GM19239 (cell line): ENCODE measurements around the gene ABCC8.

Experiments used
- DNase-seq: peaks from one replicate; pipeline ENCODE4 v3.0.0; 2011; ENCODE audit warnings: low spot score; ENCODE audit not compliant: insufficient read length
- FAIRE-seq: peaks from 2 replicates; lab custom pipeline; 2011; peaks lifted over from hg19 to GRCh38; lab: Jason Lieb, UNC

Gene ABCC8

DNA sequence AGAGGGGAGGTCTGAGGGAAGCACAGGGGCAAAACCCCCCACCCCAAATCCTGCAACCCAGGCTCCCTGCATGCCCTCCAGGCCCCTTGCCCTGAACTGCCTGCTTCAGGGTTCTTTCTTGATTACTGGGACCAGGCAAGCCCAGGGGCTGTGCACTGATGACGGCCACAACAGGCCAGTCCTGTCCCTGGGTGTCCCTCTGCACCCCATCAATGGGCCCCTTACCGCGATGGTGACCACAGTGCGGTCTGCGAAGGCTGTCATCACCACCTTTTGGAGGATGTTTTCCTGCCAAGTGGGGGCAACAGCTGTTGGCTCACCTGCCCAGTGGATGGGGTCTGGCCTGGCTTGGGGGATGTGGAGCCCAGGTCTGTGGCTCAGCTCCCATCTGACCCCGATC lies 83.2 kb downstream of the ABCC8 start:
- DNase-seq (no peak), FAIRE-seq (no peak)

DNA sequence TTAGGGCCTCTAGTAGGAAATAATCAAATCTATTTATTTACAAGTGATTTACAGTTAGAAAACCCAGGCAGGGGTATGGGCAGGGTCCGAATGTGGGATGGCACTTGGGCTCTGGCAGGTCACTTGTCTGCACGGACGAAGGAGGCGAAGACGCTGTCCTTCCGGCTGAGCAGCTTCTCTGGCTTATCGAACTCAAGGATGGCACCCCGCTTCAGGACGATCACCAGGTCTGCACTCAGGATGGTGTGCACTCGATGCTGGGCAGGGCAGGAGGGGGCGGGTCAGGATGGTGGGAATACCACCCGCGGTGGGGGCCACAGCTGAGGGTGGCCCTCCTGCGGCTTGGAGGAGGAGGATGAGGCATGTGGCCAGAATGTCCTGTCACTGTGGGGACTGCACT lies 83.8 kb downstream of the ABCC8 start:
- no peak for FAIRE-seq

DNA sequence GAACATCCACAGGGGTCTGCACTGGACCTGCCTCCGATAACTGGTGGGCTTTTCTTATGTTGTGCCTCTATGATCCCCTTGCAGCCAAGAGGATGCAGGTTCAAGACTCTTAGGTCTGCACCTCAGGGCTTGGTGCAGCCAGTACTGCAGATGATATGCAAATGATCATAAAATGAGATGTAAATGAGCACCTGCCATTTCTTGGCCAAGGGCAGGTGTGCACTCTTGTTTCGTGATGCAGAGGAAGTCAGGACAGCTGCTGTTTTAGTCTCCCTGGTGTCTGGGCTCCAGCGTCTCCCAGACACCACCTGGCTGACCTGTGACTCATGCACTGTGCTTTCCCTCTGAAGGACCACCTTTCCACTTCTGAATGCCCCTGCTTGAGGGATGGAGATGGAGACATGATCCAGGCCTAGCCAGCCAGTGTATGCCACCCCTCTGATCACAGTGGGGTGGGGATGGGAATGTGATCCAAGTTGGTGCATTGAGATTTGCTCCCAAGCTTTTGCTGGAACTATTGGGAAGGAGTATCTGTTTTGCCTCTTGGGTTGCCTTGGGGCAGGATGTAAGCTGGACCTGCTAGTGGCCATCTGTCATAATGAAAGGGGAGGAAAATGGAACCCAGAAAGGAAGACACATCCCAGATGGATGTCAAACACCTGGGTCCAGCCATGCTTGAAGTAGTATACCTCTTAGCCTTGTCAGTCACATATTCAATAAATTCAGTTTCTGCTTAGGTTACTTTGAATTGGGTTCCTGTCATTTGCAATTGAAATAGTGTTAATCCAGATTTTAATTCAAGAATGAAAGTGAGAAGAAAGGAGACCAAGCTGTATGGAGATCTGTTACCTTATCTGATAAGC lies 84.9 kb downstream of the ABCC8 start:
- DNase-seq (no peak), FAIRE-seq (no peak)

More for the DNA sequence above, 83.8 kb downstream of the ABCC8 start:
- DNase-seq, result no peak

DNA sequence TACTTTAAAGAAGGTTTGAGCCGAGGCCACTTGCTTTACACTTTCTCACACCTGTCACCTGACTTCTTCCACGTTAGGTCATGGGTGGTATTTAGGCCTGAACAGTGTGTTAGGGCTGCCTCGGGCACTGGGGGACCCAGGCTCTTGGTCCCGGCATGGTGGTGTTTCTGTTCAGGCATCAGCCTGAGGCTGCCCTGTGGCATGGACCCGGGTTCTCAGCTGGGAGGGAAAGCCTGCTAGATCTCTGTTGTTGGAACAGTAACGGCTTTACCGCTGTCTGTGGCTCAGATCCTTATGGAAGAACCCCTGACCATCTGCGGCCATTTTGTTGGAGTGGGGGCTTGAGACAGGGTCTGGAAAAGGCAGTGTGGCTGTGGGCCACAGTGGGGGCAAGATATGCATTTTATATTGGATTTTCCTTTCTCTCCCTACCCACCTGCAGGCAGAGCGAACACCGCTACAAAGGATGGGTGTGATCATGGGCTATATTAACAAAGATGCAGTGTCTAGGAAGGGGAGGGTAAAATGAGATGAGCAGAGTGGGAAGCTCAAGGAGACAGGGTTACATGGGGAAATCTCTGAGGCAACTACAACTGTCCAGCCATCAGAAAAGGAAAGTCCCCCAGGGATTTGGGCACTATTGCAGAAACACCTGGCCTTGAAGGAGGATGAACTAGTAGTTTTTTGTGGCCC lies 86.5 kb downstream of the ABCC8 start:
- DNase-seq (no peak), FAIRE-seq (no peak)

DNA sequence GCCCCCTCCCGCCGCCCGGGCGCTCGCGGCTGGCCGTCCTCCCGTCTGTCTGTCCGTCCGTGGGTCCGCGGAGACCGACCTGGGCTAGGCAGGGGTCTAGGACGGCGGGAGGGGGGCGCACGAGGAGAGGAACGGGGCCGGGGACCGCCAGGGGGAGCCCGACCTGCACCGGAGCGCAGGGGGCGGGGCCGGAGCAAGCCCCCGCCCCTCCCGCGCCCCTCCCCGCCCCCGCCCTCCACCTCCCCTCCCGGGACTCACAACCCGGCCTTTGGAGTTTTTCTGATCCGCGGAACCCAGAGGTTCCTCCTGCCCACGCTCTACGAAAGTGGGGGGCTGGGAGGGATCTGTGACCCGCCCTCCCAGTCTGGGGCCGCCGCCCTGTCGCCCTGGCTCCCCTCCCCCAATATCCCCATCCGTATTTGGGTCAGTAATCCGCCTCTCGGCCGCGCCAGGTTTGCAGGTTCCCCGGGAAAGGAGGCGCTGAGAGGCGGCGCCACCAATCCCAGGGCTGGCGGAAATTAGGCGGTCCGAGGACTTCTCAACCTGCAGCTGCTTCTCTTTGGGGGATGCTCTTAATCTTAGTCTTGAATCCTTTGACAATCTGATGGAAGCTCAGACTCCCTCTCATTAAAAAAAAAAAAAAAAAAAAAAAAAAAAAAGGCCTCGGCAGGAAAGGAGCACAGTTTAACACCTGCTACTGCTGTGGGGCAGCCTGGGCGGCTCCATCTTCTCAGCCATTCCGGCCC lies 87.3 kb downstream of the ABCC8 start:
- peak; percentile 77 for DNase-seq
- FAIRE-seq, result peak; percentile 18

DNA sequence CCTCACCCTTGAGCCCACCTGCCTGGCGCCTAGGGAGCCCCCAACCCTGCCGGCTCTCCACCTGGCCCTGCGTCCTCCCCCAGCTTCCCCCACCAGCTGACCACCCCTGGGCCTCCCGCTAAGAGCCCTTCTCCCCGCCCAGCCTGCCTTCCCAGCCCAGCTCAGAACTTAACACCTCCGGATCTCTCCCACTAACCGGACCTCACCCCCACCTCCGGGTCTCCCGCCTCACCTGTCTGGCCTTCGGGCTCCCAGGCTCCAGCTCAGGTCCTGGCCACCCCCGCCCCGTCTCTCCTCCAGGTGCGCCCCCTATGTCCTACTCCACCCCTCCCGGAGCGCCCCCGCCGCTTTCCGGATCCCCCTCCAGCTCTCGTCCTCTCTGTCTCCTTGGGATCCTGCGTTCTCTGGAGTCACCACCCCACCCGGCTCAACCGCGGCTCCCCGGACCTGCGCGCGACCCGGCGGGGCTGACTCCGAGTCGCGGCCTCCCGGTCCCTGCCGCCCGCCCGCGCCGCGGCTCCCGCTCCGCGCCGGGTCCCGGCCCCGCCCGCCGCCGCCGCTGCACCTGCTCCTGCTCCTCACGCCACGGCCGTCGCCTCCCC lies 87.9 kb downstream of the ABCC8 start, which contains the start of gene KCNJ11:
TSS of gene KCNJ11 (minus strand) at position 51 of the 602 bp plus-strand sequence. CDS start 568 bp downstream, outside the sequence.
- DNase-seq, result no peak
- FAIRE-seq, result no peak

DNA sequence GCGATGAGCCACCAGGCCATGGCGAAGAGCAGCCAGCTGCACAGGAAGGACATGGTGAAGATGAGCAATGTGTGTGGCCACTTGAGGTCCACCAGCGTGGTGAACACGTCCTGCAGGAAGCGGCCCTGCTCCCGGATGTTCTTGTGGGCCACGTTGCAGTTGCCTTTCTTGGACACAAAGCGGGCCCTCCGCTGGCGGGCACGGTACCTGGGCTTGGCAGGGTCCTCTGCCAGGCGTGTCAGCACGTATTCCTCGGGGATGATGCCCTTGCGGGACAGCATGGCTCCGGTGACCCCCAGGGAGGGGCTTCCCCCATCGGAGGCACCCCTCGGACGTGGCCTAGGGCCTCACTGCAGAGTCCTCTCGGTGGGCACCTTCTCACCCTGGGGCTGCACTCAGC lies 88.8 kb downstream of the ABCC8 start:
- no peak for DNase-seq
- no peak for FAIRE-seq

DNA sequence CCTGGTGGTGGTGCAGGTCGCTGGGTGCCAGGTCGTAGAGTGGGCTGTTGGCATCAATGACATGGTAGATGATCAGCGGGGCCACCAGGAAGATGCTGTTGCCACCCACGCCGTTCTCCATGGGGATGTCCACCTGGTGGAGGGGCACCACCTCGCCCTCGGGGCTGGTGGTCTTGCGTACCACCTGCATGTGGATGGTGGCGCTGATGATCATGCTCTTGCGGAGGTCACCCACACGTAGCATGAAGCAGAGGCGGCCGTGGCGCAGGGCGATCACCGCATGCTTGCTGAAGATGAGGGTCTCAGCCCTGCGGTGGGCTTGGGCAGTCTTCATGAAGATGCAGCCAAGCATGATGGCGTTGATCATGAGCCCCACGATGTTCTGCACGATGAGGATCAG lies 89.4 kb downstream of the ABCC8 start:
- FAIRE-seq (no peak), DNase-seq (no peak)

DNA sequence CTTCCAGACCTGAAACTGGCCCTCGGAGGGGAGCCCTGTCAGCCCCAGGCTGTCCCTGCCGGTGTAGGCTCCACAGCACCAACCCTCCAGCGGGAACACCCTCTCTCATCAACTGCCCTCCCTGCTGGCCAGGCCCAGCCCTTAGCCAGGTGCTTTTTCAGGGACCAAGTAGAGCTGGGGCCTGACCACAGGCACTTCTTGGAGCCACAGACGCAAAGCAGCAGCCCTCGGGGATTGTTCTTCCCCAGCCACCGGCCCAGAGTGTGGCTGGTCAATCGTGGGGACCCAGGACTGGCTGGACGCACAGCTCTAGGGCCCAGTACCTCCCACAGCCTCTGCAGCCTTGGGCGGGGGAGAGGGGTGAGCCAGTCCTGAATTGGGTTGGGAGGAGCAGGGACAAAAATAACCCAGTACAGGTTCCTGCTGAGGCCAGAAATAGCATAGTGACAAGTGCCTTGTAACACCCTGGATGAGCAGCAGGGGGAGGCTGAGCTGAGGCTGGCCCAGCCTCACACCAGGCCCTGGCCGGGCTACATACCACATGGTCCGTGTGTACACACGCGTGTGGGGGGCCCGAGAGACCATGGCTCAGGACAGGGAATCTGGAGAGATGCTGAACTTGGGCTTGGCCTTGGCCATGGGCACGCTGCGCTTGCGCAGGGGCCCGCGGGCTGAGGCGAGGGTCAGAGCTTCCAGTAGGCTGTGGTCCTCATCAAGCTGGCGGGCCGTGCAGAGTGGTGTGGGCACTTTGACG lies 90.1 kb downstream of the ABCC8 start:
- FAIRE-seq, result peak; percentile 72
- DNase-seq, result no peak

DNA sequence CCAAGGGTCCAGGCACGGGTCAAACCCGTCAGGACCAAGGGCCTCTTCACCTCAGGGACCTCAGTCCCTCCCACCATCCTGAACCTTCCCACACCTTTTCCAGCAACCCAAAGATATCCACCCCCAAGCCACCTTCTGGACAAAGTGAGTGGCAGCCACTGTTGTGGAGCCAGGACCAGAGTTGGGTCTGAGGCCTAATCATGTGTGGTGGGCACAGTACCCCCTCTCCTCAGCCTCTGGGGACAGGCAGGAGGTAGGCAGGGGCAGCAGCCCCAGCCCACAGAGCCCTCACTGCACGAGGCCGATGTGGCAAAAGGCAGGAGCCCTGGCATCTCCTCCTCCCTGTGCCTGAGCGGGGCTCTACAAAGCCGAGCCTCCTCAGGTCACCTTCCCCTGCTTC lies 90.7 kb downstream of the ABCC8 start:
- no peak for DNase-seq
- no peak for FAIRE-seq

DNA sequence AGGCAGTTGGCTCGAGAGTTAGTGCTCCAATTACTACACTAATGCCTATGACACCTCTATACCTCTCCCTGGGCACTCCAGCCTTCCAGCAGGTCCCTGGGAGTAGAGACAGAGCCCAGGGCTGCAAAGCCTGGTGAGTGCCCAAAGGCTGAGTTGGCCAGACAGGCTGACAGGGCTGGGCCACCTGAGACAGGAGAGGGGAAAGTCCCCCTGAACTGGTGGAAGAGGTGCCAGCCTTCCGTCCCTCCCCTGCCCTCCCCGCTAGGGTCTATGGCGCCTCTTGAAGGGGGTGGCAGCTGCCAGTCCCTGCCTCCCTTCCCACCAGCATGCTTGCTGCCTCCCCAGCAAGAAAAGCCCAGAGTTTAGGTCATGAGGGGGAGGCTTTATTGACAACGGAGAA lies 91.2 kb downstream of the ABCC8 start:
- FAIRE-seq, result no peak
- DNase-seq, result no peak

DNA sequence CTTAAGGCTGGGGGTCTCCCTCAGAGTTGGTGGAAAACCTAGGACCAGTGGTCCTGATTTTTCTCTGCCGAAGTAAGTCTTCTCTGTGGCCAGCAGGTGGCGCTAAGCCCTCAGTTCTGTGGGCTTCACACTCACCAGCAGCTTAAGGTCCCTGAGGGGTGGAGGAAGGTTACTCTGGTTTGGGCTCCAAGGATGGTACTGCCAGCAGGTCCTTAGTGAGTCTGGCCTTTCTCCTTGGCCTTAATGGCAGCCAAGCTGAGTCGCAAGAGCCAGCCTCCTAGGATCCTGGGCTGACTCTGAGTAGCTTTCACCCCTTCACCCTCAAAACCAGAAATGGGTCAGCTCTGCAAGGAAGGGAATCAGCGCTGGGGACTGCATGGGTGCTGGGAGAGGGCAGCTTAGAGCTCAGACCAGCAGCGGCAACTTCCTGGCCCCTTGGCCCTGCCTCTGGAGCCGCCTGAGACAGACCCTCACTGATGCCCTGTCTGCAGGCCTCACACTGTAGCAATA lies 92.6 kb downstream of the ABCC8 start:
- FAIRE-seq (peak; percentile 81), DNase-seq (peak; percentile 52)

DNA sequence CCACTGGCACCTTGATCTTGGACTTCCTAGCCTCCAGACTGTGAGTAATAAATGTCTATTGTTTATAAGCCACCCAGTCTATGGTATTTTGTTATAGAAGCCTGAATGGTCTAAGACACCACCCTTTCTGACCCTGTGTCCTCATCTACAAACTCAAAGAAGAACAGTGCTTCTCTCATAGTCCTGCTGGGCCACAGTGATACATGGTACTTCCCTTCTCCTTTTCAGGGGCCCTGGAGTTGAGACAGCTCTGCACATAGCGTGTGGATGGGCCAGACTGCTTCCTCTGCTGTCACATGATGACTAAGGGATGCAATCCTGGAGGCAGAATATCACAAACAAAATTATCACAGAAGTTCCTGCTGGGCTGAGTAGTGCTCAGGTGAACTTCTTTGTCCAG lies 93.2 kb downstream of the ABCC8 start:
- FAIRE-seq, result no peak
- DNase-seq, result no peak

DNA sequence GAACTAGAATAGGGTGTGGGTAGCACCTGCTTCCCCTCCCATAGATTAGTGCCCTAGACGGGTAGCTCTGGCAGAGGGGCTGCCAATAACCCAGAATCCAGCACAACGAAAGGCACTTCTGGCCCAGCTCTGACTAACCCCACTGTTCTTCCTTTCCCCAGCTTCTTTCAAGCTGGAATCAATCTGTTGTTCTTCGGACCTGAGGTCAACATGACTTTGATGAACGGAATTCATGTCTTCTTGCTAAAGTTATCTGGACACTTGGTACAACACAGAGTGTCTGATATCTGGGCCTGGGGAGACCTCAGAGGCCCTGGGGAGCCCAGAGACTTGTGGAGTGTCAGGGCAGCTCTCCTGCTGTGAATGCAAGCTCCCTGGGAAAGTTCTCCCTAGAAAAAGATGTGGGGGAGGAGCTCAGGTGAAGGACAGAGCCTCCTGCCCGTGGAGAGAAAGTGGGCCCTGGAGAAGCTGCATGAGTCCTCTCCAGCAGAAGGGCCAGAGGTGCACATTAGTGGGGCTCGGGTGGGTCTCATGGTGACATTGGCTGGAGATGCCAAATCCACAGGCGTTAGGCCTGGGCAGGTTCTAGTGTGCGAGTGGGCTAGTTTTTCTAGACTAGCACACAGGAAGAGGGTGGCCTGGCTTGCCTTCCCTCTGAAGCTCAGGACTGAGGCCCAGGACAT lies 94.5 kb downstream of the ABCC8 start:
- FAIRE-seq, result no peak
- DNase-seq, result no peak

DNA sequence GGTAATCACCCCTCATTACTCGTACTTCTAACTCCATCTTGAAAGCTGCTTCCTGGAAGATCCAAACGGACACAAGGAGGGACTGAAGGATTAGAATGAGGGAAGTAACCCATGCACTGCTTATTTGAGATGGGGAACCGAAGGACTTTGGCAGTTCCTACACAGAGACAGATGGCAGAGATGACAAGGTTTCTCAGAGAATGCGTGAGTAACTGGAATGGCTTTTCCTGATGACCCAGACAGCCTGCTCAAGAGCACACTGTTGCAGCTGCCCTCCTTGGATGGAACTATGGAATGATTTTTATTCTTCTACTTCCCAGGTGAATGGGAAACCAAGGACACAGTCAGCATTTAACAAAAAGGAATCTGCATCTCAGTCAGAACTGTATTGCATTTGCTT lies 95.5 kb downstream of the ABCC8 start:
- FAIRE-seq (no peak), DNase-seq (no peak)

DNA sequence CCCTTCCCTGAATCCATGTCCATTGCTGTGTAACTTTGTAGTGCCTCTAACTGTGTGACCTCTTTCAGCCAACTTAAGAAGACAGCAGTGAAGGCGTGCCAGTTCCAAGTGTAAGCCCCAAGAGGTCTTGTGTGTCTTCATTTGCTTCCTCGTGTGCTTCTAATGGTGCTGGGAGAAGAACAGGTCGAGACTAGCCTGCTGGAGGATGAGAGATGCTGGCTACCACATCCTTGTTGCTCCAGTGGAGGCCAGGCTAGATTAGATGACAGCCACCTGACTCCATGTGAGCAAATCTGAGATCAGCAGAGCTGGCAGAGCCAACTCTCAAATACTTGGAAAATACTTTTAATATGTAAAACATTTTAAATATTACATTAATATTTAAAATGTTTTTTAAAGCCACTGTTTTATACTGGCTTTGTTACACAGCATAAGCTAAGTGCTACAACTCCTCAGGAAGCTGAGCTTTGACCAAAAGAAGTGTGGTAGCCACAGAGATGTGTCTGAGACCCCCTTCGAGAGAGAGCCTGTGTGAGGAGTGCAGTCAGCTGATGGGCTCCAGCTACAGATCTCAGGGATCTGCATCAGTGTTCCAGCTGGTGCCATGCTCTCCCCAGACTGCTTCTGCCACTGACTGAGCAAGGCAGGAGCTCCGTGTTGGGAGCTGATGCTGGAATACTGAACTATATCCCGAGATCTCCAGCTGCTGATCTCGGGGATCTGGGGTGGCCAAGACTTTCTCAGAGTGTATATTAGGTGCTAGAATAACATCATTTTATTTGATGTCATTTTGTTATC lies 97.1 kb downstream of the ABCC8 start:
- no peak for FAIRE-seq

DNA sequence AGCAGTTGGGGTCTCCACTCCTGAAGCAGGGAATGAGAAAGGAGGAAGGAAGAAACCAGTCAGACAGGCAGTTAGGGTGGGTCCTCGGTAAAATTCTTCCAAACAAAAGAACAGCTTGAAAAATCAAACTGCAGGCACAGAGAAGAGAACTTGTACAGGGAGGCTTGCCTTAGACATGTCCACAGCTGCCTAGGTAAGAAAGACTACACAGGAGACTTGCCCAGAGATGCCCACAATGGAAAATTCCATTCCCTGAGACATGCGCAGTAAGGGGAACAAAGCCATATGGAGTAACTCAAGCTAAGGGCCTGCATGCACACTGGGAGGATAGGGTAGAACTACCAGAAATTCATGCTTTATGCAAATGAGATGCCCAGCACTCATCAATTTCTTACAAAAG lies 98.0 kb downstream of the ABCC8 start:
- DNase-seq (no peak), FAIRE-seq (no peak)

More for the DNA sequence above, 97.1 kb downstream of the ABCC8 start:
- no peak for DNase-seq

DNA sequence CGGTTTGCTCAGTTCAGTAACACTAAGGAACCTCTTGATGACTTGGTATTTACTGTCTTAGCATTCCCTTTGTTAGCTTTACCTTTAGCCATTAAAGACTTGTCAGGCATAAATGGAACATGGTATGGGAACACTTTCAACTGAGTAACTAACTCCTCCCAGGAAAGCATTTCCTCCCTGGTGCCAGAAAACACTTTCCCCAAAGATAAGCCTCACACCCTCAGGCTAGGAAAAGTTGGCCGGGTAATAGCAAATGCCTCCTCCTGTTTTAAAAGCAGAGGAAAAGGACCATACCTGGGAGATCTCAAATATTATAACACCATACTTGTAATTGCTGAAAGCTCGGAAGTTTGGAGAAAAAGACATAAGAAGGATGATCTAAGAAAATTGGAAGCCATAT lies 100.2 kb downstream of the ABCC8 start:
- no peak for DNase-seq
- FAIRE-seq, result no peak
